Ramos (cell line): ENCODE data around the gene TGFB2.

Source experiments
- in situ Hi-C: fragments of 300-500 bp; cut with MboI; formaldehyde crosslinking; loops from one replicate; pipeline ENCODE4 v1.14.3; 2022; ENCODE audit warnings: low sequenced_read_pairs; ENCODE audit not compliant: unreplicated experiment

The TGFB2 gene

GRCh38 chr1:218330043-218330623 is 15.0 kb upstream of the TGFB2 start:
- in situ Hi-C loops = loop anchor here (25.0 kb wide), 2 partner anchors 1057 to 1482 kb away; no protein-coding TSS in a partner anchor

GRCh38 chr1:218332416-218332815 is 12.7 kb upstream of the TGFB2 start:
- in situ Hi-C loops = loop anchor here (25.0 kb wide), 2 partner anchors 1055 to 1480 kb away; no protein-coding TSS in a partner anchor

DNA sequence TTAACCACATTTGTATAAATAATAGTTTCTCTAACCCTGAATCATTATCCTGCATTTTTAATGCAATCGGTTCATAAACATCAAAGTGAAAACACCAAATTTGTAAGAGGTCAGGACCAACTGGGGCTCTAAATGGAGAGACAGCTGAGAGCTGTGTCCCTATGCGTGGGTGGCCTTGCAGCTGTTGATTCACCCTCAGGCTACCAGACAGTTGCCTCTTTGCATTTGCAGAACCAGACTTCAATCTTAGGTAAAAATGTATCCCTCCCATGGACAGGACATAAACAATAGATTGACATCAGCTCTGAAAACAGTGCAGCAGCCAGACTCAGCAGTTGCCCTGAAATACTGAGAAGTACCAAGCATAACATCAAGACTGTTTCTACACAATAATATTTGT is 8.8 kb upstream of the TGFB2 start:
- in situ Hi-C loops = loop anchor here (25.0 kb wide), 2 partner anchors 1051 to 1476 kb away; no protein-coding TSS in a partner anchor

GRCh38 chr1:218339267-218339831 is 5.8 kb upstream of the TGFB2 start:
- in situ Hi-C loops = loop anchor here (25.0 kb wide), 2 partner anchors 1048 to 1473 kb away; no protein-coding TSS in a partner anchor

DNA sequence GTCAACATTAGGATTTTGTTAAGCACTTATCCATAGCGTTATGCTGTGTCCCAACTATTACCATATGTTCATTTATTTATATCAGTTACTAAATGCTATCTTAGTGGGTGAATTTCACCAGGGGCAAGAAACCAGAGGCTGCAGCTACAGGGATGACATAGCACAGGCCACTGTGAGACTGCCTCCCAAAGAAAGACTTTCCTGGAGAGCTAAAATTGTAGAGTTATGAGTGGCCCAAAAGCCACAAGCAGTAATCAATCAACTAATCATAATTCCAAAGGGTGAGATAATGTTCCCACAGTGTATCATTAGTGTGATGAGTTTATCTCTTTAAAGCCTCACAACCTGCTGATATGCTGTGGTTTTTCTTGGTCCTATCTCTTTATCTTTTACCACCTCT is 3.8 kb upstream of the TGFB2 start:
- in situ Hi-C loops = loop anchor here (25.0 kb wide), 2 partner anchors 1046 to 1471 kb away; no protein-coding TSS in a partner anchor

- in situ Hi-C loops = loop anchor here (25.0 kb wide), 2 partner anchors 1045 to 1470 kb away; no protein-coding TSS in a partner anchor
These were observed 3.0 kb upstream of the TGFB2 start for GRCh38 chr1:218342091-218342490.

DNA sequence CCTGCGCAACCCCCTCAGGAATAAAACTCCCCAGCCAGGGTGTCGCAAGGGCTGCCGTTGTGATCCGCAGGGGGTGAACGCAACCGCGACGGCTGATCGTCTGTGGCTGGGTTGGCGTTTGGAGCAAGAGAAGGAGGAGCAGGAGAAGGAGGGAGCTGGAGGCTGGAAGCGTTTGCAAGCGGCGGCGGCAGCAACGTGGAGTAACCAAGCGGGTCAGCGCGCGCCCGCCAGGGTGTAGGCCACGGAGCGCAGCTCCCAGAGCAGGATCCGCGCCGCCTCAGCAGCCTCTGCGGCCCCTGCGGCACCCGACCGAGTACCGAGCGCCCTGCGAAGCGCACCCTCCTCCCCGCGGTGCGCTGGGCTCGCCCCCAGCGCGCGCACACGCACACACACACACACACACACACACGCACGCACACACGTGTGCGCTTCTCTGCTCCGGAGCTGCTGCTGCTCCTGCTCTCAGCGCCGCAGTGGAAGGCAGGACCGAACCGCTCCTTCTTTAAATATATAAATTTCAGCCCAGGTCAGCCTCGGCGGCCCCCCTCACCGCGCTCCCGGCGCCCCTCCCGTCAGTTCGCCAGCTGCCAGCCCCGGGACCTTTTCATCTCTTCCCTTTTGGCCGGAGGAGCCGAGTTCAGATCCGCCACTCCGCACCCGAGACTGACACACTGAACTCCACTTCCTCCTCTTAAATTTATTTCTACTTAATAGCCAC is 696 bp downstream of the TGFB2 start:
- in situ Hi-C loops = loop anchor here (25.0 kb wide), 2 partner anchors 1041 to 1466 kb away; no protein-coding TSS in a partner anchor

- in situ Hi-C loops = loop anchor here (25.0 kb wide), 2 partner anchors 1041 to 1466 kb away; no protein-coding TSS in a partner anchor
These were observed 1.5 kb downstream of the TGFB2 start for GRCh38 chr1:218346391-218347204.

DNA sequence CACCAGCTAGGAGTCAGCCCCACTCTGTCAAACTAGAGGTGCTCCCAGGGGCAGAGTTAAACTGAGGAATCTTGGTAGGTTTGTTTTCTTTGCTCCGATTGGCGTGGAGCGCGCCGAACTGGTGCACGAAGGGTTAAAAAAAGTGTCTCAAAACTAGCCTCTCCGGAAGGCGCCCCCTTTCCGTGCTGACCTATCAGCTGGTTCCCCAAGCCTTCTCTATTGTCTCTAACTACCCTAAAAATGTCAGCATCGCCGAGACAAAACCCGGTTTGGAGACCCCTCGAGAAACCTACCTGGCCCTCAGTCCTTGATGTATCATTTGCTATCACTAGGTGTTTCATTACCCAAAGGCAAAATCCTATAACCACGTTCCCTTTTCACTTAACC is 2.2 kb downstream of the TGFB2 start:
- in situ Hi-C loops = loop anchor here (25.0 kb wide), 2 partner anchors 1040 to 1465 kb away; no protein-coding TSS in a partner anchor

- in situ Hi-C loops = loop anchor here (25.0 kb wide), 2 partner anchors 1039 to 1464 kb away; no protein-coding TSS in a partner anchor
These were observed 2.8 kb downstream of the TGFB2 start for GRCh38 chr1:218347723-218348627.

- in situ Hi-C loops = loop anchor here (25.0 kb wide), 2 partner anchors 1039 to 1464 kb away; no protein-coding TSS in a partner anchor
These were observed 3.5 kb downstream of the TGFB2 start for GRCh38 chr1:218348628-218349071.

DNA sequence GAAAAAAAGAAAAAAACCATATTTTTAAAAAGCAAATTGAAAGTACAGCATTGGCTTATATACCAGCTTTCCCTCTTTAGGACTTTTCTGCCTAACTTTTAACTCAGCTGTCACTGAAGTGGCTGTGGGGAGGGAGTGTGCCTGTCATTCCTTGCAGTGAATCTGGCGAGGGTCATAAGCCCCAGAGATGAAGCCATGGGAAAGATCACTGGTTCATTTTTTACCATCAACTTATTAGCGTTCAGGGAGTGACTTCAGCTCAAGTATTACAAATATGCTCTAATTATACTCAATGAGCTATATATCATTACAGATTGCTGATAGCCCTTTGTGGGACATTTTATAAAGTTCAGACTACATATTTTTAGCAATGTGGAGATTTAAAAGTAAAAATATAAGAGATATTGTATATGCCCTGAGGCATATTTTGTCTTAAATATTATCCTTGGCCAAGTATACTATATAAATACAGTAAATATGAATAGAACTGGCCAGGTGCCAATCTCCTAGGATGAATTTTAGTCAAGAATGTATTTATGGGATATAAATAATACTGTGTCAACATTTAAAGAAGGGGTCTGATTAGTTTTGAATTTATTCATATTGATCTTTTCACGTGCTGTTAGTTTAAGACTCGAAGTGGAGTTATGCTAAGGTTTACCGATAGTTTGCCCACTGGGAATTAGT is 4.4 kb downstream of the TGFB2 start:
- in situ Hi-C loops = loop anchor here (25.0 kb wide), 2 partner anchors 1038 to 1463 kb away; no protein-coding TSS in a partner anchor

DNA sequence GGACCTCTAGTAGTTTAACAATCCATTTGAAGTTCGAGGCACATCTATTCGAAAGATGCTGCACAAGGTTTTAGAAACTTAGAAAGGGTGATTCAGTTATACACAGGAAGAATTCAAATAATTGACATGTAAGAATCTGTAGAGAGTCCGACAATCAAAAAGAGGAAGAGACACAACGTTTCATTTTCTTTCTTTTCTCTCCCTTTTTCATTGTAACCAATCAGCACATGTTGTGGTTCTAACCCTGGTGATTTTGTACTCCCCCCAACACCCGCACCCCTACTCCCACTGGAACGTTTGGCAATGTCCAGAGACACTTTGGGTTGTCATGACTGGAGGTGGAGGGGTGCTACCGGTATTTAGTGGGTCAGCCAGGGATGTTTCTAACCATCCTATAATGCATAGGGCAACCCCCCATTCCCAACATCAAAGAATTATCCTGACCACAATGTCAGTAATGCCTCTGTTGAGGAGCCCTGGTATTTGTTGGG is 4.9 kb downstream of the TGFB2 start:
- in situ Hi-C loops = no loop called here

- in situ Hi-C loops = no loop called here
These were observed 5.7 kb downstream of the TGFB2 start for GRCh38 chr1:218350801-218351266.

- in situ Hi-C loops = no loop called here
These were observed 6.4 kb downstream of the TGFB2 start for GRCh38 chr1:218351391-218352074.

- in situ Hi-C loops = no loop called here
These were observed 6.9 kb downstream of the TGFB2 start for GRCh38 chr1:218352075-218352438.

DNA sequence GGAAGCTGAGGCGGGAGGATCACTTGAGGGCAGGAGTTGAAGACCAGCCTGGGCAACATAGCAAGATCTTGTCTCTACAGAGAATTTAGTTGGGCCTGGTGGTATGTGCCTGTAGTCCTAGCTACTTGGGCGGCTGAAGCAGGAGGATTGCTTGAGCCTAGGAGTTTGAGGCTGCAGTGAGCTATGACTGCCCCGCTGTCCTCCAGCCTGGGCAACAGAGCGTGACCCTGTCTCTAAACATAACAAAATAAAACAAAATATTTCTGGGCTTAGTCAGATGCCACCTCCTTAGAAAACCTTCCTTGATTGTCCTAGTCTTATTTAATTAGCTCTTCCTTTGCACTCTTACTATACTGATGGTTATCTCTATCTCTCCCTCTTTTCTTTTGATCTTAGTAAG is 8.5 kb downstream of the TGFB2 start:
- in situ Hi-C loops = no loop called here
